ENCODE results near the gene SDK1.
"Not testable (repeated sequence)": the region's sequence is repeated elsewhere in the genome, so short reads cannot be mapped to it uniquely, and the experiment has no call there.

SDK1 gene

DNA sequence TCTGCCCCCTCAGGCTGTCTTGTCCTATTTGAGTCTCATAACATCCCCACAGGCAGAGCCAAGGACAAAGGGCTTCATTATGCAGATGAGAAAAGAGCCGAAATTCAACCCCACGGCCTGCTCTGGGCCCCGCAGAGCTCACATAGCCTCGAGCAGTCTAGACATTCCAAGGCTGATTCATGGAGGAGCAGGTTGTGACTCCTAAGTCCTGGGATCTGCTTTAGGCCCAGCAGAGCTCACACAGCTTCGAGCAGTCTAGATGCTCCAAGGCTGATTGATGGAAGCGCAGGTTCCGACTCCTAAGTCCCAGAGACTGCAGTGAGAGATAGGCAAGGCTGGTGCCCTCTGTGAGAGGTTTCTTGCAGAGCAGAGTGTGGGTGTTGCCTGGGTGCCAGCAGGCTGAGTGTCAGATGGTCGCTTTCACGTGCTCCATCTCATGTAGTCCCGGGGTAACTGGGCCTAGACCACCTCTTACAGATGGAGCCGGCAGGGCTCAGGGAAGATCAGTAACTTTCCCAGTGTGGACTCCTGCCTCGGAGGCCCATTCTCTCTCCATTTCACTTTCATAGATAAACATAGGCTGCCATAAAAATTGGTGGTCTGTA is 944.9 kb downstream of the SDK1 start:
- DNase-seq, result no peak

DNA sequence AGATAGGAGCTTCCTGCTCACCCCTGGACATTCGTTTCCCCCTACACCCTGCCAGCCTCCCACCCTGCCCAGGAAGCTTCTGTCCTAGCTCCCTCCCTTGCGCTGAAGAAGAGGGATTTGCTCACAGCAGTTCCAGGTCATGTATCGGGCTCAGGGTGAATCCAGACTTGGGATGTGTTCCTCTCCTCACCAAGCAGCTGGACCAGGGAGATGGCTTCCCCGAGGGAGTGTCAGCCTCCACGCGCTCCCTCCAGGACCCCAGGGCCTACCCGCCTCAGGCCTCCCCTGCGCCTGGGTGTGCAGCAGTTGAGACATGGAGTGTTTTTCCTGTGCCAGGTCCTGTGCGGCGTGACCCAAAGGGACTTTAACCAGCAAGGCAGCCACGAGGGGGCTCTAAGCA is 945.5 kb downstream of the SDK1 start:
- no peak for DNase-seq

DNA sequence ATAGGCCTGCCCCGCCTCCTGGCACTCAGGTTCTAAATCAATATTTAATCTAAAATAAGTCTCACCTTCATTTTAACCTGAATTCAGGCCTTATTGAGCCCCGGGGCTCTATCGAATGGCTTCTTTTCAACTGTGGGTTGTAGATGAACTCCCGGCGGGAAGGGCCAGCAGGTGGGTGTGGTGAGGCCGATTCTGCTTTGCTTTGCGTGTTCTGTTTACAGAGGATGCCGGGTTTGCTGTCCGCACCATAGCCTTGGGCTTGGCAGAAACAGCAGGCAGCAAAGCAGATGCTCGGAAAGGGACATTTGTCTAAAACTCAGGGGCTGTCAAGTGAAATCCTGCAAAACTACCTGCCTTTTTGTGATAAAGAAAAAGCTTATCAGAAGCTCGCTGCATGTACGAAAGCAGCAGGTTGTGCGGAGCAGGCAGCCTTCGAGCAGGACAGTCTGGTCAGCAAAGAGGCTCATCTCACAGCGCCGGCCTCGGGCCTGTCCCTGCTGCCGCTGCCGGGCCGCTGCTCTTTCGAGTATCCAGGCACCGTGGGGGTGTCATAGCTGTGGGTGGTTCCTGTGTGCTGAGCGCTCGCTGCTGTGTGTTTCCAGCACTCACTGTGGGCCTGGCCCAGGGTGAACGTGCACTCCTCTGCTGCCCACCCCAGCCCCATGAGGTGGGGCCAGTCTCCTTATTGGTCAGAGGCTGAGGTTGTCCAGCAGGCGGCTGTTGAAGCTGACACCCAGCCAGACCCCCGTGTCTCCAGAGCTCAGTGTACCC is 946.2 kb downstream of the SDK1 start:
- no peak for DNase-seq

DNA sequence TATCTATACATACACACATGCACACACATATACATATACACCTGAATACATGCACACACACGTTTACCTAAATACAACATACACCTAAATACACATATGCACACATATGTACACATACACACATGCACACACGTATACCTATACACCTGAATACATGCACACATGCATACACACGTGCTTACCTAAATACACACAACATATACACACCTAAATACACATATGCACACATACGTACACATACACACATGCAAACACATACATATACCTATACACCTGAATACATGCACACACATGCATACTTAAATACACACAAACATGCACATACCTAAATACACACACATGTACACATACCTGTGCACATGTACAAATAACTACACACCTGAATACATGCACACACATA is 947.2 kb downstream of the SDK1 start:
- DNase-seq, result no peak

GRCh38 chr7:4249241-4249640 is 948.2 kb downstream of the SDK1 start:
- DNase-seq, result no peak

GRCh38 chr7:4255336-4255735 is 954.3 kb downstream of the SDK1 start:
- DNase-seq, result no peak

DNA sequence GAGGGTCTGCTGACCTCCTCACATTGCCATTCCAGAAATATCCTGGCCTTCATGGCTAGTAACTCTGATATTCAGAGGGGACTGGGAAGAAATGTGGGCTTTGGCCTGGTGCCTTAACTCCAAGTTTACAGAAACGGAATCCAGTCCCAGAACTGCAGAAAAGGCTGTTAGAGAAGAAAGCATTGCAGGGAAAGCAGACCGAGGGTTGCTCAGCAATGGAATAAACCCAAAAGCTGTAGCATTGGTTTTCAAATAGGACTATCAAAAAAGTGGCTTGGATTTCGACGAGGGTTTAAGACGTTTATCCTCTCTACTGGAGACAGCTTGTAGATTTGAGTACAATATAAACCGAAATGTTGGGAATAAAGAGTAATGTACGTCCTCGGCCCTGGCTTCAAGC is 955.2 kb downstream of the SDK1 start:
- DNase-seq, result no peak

DNA sequence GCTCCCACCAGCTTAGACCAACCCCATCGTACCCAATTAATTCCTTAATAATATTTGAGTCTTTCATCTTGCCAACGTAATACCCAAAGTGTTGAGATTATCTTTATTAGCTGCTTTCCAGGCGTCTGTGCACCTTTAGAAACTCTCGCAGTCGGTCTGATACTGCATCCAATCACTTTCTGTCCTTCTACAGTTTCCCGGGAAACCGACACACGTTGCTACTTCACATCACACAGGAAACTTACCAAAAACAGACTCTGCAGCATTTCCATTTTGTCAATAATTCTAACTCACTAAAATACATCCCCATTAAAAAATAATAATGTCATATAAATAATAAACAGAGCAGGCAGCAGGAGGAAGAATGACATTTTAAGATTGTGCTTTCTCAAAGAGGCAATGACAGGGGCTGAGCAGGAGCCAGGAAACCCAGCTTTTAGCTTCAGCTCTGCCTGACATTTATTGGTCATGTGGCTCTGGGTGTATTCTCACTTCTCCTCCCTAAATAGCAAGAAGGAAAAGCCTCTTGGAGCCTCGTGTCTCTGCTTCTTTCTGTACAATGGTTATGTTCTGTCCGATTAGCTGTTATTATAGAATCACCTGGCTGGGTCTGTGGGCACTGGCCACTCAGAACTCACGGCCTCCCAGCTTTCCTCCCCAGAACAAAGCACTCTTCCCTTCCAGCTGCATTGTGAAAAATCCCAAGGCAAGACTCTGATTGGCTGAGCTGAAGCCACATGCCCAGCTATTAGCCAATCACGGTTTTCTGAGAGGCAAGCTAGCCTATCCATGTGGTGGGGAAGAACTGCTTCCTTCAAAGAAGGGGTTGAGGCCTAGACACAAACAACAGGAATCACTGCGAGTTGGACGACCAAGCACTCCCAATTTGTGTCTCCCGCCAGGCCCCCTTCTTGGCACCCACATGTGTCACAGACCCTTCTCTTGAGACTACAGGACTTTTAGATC is 956.4 kb downstream of the SDK1 start:
- no peak for DNase-seq

DNA sequence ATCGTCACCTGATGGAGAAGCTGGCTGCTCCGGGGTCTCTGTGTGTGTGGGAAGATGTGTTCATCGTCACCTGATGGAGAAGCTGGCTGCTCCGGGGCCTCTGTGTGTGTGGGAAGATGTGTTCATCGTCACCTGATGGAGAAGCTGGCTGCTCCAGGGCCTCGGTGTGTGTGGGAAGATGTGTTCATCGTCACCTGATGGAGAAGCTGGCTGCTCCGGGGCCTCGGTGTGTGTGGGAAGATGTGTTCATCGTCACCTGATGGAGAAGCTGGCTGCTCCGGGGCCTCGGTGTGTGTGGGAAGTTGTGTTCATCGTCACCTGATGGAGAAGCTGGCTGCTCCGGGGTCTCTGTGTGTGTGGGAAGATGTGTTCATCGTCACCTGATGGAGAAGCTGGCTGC is 959.1 kb downstream of the SDK1 start:
- DNase-seq, result not testable (repeated sequence)

DNA sequence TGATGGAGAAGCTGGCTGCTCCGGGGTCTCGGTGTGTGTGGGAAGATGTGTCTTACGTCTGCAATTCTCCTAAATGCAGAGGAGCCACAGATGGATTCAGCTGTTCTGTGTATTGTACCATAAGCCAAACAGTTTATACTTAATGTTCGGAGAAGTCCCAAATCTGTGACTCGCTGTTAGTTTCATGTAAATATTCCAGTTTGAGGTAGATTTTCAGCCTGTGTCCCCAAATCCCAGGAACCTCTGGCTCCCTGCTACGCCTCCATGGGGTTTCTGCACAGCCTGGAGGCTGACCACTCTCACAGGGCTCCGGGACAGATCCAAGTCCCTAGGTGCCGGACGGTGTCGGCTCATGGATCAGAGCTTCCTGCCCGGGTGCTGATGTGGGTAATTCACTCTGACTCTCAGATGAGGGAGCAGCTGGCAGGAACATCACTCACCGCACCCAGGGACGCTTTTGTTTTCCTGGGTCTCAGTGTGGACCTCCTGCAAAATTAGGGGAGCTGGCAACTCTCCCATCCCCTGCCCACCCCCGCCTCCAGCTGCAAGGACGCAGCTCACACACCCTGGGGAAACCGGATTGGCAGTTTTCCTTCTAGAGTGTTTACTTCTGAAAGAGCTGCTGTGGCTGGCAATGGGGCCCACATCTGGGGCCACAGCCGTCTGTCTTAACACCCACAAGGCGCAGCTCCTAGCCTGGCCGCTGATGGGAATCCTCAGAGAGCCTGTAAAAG is 960.0 kb downstream of the SDK1 start:
- no peak for DNase-seq

- no peak for DNase-seq
These were observed 960.5 kb downstream of the SDK1 start for GRCh38 chr7:4261601-4261960.

DNA sequence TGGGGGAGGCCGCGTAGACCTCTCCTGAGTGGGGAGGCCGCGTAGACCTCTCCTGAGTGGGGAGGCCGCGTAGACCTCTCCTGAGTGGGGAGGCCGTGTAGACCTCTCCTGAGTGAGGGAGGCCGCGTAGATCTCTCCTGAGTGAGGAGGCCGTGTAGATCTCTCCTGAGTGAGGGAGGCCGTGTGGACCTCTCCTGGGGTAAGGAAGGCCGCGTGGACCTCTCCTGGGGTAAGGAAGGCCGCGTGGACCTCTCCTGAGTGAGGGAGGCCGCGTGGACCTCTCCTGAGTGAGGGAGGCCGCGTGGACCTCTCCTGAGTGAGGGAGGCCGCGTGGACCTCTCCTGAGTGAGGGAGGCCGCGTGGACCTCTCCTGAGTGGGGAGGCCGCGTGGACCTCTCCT is 963.2 kb downstream of the SDK1 start:
- not testable (repeated sequence) for DNase-seq

DNA sequence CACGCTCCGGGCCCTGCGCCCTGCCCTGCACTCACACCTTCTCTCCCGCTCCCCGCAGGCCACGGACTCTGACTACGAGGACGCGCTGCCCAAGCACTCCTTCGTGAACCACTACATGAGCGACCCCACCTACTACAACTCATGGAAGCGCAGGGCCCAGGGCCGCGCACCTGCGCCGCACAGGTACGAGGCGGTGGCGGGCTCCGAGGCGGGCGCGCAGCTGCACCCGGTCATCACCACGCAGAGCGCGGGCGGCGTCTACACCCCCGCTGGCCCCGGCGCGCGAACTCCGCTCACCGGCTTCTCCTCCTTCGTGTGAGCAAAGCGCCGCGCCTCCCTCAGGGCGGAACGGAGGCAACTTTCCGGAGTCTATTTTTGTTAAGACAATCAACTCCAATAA is 964.0 kb downstream of the SDK1 start:
- no peak for DNase-seq

GRCh38 chr7:4265676-4266075 is 964.6 kb downstream of the SDK1 start:
- no peak for DNase-seq

- DNase-seq, result no peak
These were observed 965.4 kb downstream of the SDK1 start for GRCh38 chr7:4266270-4267040.

DNA sequence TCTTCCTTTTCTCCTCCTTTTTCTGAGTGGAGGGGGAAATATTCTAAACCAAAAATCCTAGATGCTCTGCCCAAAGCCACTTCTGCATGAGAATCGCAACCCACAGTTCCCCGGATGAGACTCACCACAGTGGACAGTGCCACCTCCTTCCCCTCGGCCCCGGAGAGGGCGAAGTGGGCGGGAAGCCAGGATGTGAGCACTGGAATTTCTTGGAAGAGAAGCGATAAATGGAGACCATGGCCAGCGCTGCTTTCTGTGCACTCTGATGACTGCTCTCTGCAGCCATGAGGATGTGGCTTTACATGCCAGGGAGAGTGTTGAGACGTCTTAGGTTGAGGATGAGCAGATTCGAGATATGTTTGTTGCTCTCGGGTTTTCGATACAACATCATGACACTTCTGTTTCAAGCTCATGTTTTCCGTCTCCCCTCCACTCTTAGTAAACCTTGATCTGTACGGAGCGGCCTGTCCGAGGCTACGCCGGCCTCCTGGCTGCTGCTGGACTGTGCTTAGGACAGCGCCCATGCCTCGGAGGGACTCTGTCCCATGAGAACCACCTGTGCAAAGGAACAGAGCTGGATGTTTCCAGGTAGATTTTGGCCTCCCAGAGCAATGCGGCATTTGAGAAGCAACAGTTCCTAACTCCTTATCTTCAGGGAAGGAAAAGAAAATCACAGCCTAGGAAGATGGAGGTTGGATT is 966.4 kb downstream of the SDK1 start:
- no peak for DNase-seq

GRCh38 chr7:4268040-4268965 is 967.3 kb downstream of the SDK1 start:
- no peak for DNase-seq

DNA sequence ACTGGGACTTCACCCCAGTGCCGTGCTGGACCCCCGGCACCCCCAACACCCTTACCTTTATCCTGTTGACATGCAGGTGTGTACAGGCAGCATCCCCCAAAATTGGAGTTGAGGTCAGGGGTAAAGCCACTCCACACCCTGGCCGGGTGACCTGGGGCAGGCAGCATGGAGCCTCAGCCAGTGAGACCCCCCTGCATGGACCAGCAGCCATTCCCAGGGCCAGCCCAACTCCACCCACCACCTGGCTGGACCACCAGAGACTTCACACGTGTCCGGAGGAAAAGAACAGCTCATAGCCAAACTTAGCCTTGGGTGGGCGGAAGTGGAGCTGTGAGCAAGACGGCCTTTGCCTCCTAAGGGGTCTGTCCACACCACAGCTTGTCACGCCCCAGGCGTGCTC is 968.0 kb downstream of the SDK1 start:
- no peak for DNase-seq

DNA sequence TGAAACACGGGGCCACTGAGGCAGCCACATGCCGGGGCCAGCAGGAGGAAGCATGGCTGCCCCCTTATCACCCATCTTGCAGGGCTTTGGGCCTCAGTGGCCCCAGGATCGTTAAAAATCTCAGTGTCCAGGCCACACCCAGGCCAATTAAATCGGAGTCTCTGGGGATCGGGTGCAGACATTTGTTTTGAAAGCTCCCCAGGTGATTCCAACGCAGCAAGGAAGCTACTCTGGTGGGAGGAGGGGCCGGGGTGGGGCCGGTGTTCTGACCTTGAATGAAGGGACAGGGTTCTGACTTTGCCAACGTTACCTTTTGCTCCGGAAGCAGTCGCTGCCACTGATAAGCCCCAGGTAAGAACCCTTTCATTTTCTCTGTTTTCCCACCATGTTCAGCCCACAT is 968.7 kb downstream of the SDK1 start:
- no peak for DNase-seq

DNA sequence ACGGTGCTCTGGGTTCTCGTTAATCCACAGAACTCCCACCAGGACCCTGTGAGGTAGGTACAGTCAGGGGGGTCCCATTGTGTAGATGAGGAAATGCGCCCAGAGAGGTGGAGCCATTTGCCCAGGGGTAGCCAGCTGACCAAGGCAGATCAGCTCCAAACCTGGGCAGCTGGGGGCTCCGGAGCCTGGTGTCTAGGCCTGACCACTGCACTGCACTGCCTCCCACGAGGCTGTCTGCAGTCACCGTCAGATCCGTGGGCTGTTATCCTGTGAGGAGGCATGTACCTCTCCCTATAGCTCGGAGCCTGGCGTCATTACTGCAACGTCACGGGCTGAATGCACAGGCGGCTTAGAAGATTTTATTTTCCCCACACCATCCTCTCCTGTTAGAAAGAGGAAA is 969.2 kb downstream of the SDK1 start:
- DNase-seq, result no peak
